Kidney (tissue), 14 donors: Measurements from ENCODE around the gene ERO1B. TPM values are rescaled to one million over a fixed set of nuclear protein-coding genes. Genes with fewer than 3 reads are reported as not detected.

Experiments
- DNase-seq, 5 donors: peaks; one replicate each; pipeline ENCODE4 v3.0.0-alpha.2; 2013 to 2020
- FAIRE-seq: peaks from 2 replicates; lab custom pipeline; 2012; peaks lifted over from hg19 to GRCh38; lab: Jason Lieb, UNC
- H3K27ac ChIP-seq, 2 donors: one replicate each; pipeline ENCODE4 v1.7.0; 2013; ENCODE audit warnings: low read depth in 2 of 2, low read length in 2 of 2, inconsistent platforms in 1 of 2
- H3K27me3 ChIP-seq: one replicate; pipeline ENCODE4 v1.7.1; 2013; ENCODE audit warnings: low read length, inconsistent platforms; ENCODE audit not compliant: control insufficient read depth, insufficient read depth
- H3K36me3 ChIP-seq, 3 donors: one replicate each; pipeline versions ENCODE4 v1.7.0 to v1.7.1; 2013; ENCODE audit warnings: low read length in 3 of 3, control low read depth in 1 of 3, inconsistent platforms in 1 of 3; ENCODE audit not compliant: insufficient read depth in 3 of 3, control insufficient read depth in 2 of 3
- H3K4me1 ChIP-seq, 3 donors: one replicate each; pipeline versions ENCODE4 v1.7.0 to v1.7.1; 2013; ENCODE audit warnings: low read length in 3 of 3, inconsistent platforms in 1 of 3, low read depth in 1 of 3; ENCODE audit not compliant: control insufficient read depth in 2 of 3, insufficient read depth in 2 of 3
- H3K4me3 ChIP-seq, 3 donors: one replicate each; pipeline versions ENCODE4 v1.7.0 to v1.8.1; 2013; ENCODE audit warnings: low read length in 3 of 3, control low read depth in 1 of 3, inconsistent platforms in 1 of 3
- H3K9ac ChIP-seq, 3 donors: one replicate each; pipeline versions ENCODE4 v1.7.0 to v1.7.1; 2013; ENCODE audit warnings: low read length in 3 of 3, control low read depth in 1 of 3, inconsistent platforms in 1 of 3
- H3K9me3 ChIP-seq, 3 donors: one replicate each; pipeline versions ENCODE4 v1.7.0 to v1.7.1; 2013; ENCODE audit warnings: low read length in 3 of 3, control low read depth in 1 of 3, inconsistent platforms in 1 of 3; ENCODE audit not compliant: control insufficient read depth in 2 of 3, insufficient read depth in 1 of 3
- intact Hi-C: fragments of 100-400 bp; cut with DNase I; formaldehyde crosslinking; loops from one replicate; pipeline ENCODE4 v1.11.1; 2022
- polyA plus RNA-seq: library from polyadenylated mRNA; stranded (reverse); fragments of 350-450 nt; fragmentation: Illumina TruSeq; extraction: RNeasy Lipid Tissue Mini Kit (QIAGEN cat#74804); gene quantifications from one replicate; pipeline ENCODE4 v1.2.3, GENCODE V29; 2014; ENCODE audit warnings: low read depth, low replicate concordance; ENCODE audit not compliant: insufficient read depth
- total RNA-seq: library from RNA; stranded (reverse); fragmentation: NEBNext Ultra II Directional; extraction: Animal tissue kit (Norgen Biotek cat#: 25700); gene quantifications from one replicate; pipeline ENCODE4 v1.2.1, GENCODE V29; 2021
- TF ChIP-seq, protein P1 (sequence below): IDR thresholded peaks from 3 replicates; pipeline ENCODE4 v1.5.1; 2012; ENCODE audit warnings: mild to moderate bottlenecking, moderate library complexity, borderline replicate concordance; ENCODE audit not compliant: insufficient read depth; ENCODE audit errors: extremely low read depth
- donor health status: control.
- donor health status: control.
- donor health status: control.
- donor health status: control.
- donor health status: control.
- donor health status: DM: yes; HTN: yes; CAD: no.
- donor health status: Normal renal cell carcinoma (clear cell type).

The ERO1B gene
- total and polyA plus RNA-seq, 2 donors from 2014 or later: 5.7 to 9.9 TPM

DNA sequence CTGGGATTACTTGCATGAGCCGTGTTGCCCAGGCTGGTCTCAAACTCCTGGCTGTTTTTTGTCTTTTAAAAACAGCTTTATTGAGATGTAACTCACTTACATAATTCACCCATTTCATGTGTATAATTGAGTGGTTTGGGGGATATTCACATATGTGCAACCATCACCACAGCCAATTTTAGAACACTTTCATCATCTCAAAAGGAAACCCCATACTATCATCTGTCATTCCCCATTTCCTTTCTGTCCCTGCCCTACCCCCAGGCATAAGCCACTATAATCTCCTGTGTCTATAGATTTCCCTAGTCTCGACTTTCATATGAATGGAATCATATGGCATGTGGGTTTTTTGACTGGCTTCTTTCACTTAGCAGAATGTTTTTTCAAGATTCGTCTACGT lies 96.1 kb downstream of the ERO1B start:
- FAIRE-seq (no peak), DNase-seq (no peak)
- Histone ChIP-seq H3K4me3 (no peak overlapping the region), H3K27me3 (no peaks in the 10 kb centered on the region), H3K9ac (no peak overlapping the region), H3K27ac (no peak overlapping the region), H3K36me3 (peaks cover 0 to 9% (median 2%) of the 10 kb centered on the region in 3 donors), H3K4me1 (no peaks in the 10 kb centered on the region), H3K9me3 (no peaks in the 10 kb centered on the region)
- intact Hi-C loops: no loop called here
- TF ChIP-seq, protein P1, sequence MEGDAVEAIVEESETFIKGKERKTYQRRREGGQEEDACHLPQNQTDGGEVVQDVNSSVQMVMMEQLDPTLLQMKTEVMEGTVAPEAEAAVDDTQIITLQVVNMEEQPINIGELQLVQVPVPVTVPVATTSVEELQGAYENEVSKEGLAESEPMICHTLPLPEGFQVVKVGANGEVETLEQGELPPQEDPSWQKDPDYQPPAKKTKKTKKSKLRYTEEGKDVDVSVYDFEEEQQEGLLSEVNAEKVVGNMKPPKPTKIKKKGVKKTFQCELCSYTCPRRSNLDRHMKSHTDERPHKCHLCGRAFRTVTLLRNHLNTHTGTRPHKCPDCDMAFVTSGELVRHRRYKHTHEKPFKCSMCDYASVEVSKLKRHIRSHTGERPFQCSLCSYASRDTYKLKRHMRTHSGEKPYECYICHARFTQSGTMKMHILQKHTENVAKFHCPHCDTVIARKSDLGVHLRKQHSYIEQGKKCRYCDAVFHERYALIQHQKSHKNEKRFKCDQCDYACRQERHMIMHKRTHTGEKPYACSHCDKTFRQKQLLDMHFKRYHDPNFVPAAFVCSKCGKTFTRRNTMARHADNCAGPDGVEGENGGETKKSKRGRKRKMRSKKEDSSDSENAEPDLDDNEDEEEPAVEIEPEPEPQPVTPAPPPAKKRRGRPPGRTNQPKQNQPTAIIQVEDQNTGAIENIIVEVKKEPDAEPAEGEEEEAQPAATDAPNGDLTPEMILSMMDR: no peak

DNA sequence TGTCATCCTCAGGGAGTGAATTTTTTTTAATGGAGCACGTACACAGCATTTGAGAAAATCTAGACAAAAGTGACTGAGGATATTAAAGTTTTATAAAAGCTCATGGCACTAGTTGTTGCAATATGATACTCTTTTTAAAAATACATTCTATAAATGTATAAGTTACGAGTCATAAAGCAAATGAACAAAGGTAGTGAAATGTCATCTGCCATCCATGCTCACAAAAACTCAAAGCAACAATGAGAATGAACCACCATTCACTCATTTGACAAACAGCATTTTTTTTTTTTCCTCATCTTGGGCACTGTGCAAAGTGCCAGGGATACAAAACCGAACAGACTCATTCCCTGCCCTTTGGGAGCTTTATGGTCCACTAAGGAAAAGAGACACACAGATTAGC lies 100.7 kb downstream of the ERO1B start:
- FAIRE-seq (no peak), DNase-seq (no peak)
- Histone ChIP-seq H3K9me3 (no peaks in the 10 kb centered on the region), H3K27ac (no peak overlapping the region), H3K36me3 (peaks cover 0 to 13% (median 5%) of the 10 kb centered on the region in 3 donors), H3K4me1 (peaks cover 0 to 7% (median 3%) of the 10 kb centered on the region in 3 donors), H3K27me3 (no peaks in the 10 kb centered on the region), H3K9ac (no peak overlapping the region), H3K4me3 (no peak overlapping the region)
- TF ChIP-seq, protein P1: no peak
- intact Hi-C loops: no loop called here

DNA sequence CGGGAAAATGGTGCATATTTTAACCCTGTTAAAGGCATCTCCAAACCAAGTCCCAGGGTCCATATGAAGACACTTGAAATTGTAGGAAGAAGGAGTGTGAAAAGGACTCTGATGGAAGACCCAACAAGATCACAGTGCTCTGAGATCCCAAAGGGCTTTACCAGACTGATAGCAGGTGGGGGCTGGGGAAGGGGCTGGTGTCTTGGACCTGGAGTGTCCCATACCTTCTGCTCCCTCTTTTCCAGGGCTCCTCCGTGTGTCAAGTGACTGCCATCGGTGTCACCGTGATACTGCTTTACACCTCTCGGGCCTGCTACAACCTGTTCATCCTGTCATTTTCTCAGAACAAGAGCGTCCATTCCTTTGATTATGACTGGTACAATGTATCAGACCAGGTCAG lies 102.1 kb downstream of the ERO1B start:
- intact Hi-C loops: no loop called here
- no peak for DNase-seq

More for the DNA sequence above, 102.1 kb downstream of the ERO1B start:
- Histone ChIP-seq H3K4me1 (peaks cover 0 to 13% (median 7%) of the 10 kb centered on the region in 3 donors), H3K27me3 (no peaks in the 10 kb centered on the region), H3K9ac (no peak overlapping the region), H3K27ac (no peak overlapping the region), H3K36me3 (peaks cover 0 to 13% (median 5%) of the 10 kb centered on the region in 3 donors), H3K9me3 (no peaks in the 10 kb centered on the region), H3K4me3 (no peak overlapping the region)
- FAIRE-seq: no peak
- TF ChIP-seq, protein P1: no peak
